Spleen (tissue), 7 donors: ENCODE measurements around the gene GPR142.

Experiments used
- CTCF ChIP-seq, 11 experiments: fragments of 200-600 bp in 7 of 11; fragments of 450-650 bp in 4 of 11; sonication (generic) in 4 of 11; IDR thresholded peaks in 8 of 11; conservative IDR thresholded peaks in 3 of 11; 1 replicate in 7 of 11; 2 replicates in 4 of 11; pipeline versions ENCODE4 v1.4.0 to v1.8.0; 2016 to 2021; ENCODE audit warnings: antibody characterized with exemption in 11 of 11, inconsistent platforms in 4 of 11, mild to moderate bottlenecking in 1 of 11
- POLR2A ChIP-seq, 3 donors: fragments of 450-650 bp; IDR thresholded peaks; one replicate each; pipeline ENCODE4 v1.5.1; 2017; ENCODE audit warnings: antibody characterized with exemption in 3 of 3, mild to moderate bottlenecking in 1 of 3
- POLR2AphosphoS5 ChIP-seq, 3 donors: sonication (generic); formaldehyde crosslinking; IDR thresholded peaks; one replicate each; pipeline ENCODE4 v1.5.1; 2017; ENCODE audit warnings: antibody characterized with exemption in 3 of 3
- donor health status: DM: no; HTN: no; CAD: no; lungs with moderate emphysema.
- donor health status: DM: no; HTN: no; CAD: no.
- donor health status: DM: no; HTN: no; CAD: no.

- TF ChIP-seq CTCF (IDR thresholded peaks at IDR 0.05 in 8 of 11, conservative IDR thresholded peaks at IDR 0.05 in 3 of 11) (no peak), POLR2A (IDR thresholded peaks at IDR 0.05) (no peak), POLR2AphosphoS5 (IDR thresholded peaks at IDR 0.05) (no peak)
Measured at GRCh38 chr17:74349120-74349519, 18.2 kb upstream of the GPR142 start.
